ENCODE results near the gene LTBP3.
A peak's percentile ranks its signal among the peaks of the same experiment; 100 is the strongest.

GRCh38 chr11:65552388-65552951 lies 5.7 kb downstream of the LTBP3 start:
- TF ChIP-seq CTCF (IDR thresholded peaks at IDR 0.05 in 8 of 11, conservative IDR thresholded peaks at IDR 0.05 in 3 of 11), result peak in 4 of 11 experiments; percentile 9 to 25 (median 21)
- no peak for TF ChIP-seq POLR2A (IDR thresholded peaks at IDR 0.05)

All from spleen (tissue), 7 donors.